H9 (cell line): ENCODE measurements around the gene DNAJC5. TPM values are rescaled to one million over a fixed set of nuclear protein-coding genes. Genes with fewer than 3 reads are reported as not detected.

ENCODE experiments used
- DNase-seq: peaks from one replicate; pipeline ENCODE4 v3.0.0-alpha.2; 2017
- H2AFZ ChIP-seq: one replicate; pipeline ENCODE4 v1.6.1; 2013; ENCODE audit warnings: mild to moderate bottlenecking, low read length, control low read depth, moderate library complexity
- H2AK5ac ChIP-seq: 2 replicates; pipeline ENCODE4 v1.6.1; 2013; ENCODE audit warnings: low read length, control low read depth, mixed read lengths; ENCODE audit not compliant: insufficient read length
- H2BK120ac ChIP-seq: one replicate; pipeline ENCODE4 v1.6.1; 2013; ENCODE audit warnings: low read depth, mild to moderate bottlenecking, low read length, control low read depth, inconsistent platforms; ENCODE audit not compliant: poor library complexity, severe bottlenecking
- H2BK12ac ChIP-seq: 2 replicates; pipeline ENCODE4 v1.6.1; 2013; ENCODE audit warnings: low read length, control low read depth, mixed read lengths, low read depth; ENCODE audit not compliant: insufficient read length
- H2BK15ac ChIP-seq: 2 replicates; pipeline ENCODE4 v1.6.1; 2013; ENCODE audit warnings: low read depth, low read length, control low read depth
- H2BK20ac ChIP-seq: one replicate; pipeline ENCODE4 v1.6.1; 2013; ENCODE audit warnings: low read depth, mild to moderate bottlenecking, low read length, control low read depth, inconsistent platforms; ENCODE audit not compliant: poor library complexity, severe bottlenecking
- H2BK5ac ChIP-seq: 2 replicates; pipeline ENCODE4 v1.6.1; 2013; ENCODE audit warnings: low read length, control low read depth, mixed read lengths; ENCODE audit not compliant: insufficient read length
- H3K14ac ChIP-seq: 2 replicates; pipeline ENCODE4 v1.6.1; 2013; ENCODE audit warnings: low read length, control low read depth; ENCODE audit not compliant: insufficient read depth
- H3K18ac ChIP-seq: 2 replicates; pipeline ENCODE4 v1.6.1; 2013; ENCODE audit warnings: low read depth, mild to moderate bottlenecking, mixed read lengths, low read length, control low read depth; ENCODE audit not compliant: insufficient read length
- H3K23ac ChIP-seq: 2 replicates; pipeline ENCODE4 v1.6.1; 2013; ENCODE audit warnings: low read length, control low read depth, mixed read lengths, low read depth; ENCODE audit not compliant: insufficient read length
- H3K23me2 ChIP-seq: 2 replicates; pipeline ENCODE4 v1.6.1; 2013; ENCODE audit warnings: low read depth, mild to moderate bottlenecking, mixed read lengths, low read length, control low read depth; ENCODE audit not compliant: insufficient read length, poor library complexity, severe bottlenecking
- H3K27ac ChIP-seq: 2 replicates; pipeline ENCODE4 v1.5.1; 2013; ENCODE audit warnings: low read length, control low read depth, mixed read lengths, low read depth; ENCODE audit not compliant: insufficient read length
- H3K27me3 ChIP-seq: 2 replicates; pipeline ENCODE4 v1.6.1; 2013; ENCODE audit warnings: low read length, control low read depth, inconsistent platforms; ENCODE audit not compliant: insufficient read depth
- H3K4ac ChIP-seq: 2 replicates; pipeline ENCODE4 v1.6.1; 2013; ENCODE audit warnings: low read depth, mild to moderate bottlenecking, control low read depth, inconsistent platforms, low read length, moderate library complexity
- H3K4me1 ChIP-seq: 2 replicates; pipeline ENCODE4 v1.6.1; 2013; ENCODE audit warnings: low read length, control low read depth, inconsistent platforms; ENCODE audit not compliant: insufficient read depth
- H3K4me2 ChIP-seq: 2 replicates; pipeline ENCODE4 v1.6.1; 2013; ENCODE audit warnings: low read length, control low read depth, mixed read lengths; ENCODE audit not compliant: insufficient read length, insufficient read depth
- H3K56ac ChIP-seq: 2 replicates; pipeline ENCODE4 v1.6.1; 2013; ENCODE audit warnings: low read depth, mild to moderate bottlenecking, mixed read lengths, low read length, control low read depth; ENCODE audit not compliant: insufficient read length
- H3K79me1 ChIP-seq: 2 replicates; pipeline ENCODE4 v1.6.1; 2013; ENCODE audit warnings: low read depth, mild to moderate bottlenecking, moderate library complexity, low read length, control low read depth, inconsistent platforms; ENCODE audit not compliant: insufficient read depth, poor library complexity, severe bottlenecking
- H3K79me2 ChIP-seq: 2 replicates; pipeline ENCODE4 v1.6.1; 2013; ENCODE audit warnings: low read length, control low read depth, inconsistent platforms; ENCODE audit not compliant: insufficient read depth
- H3K9ac ChIP-seq: 2 replicates; pipeline ENCODE4 v1.6.1; 2013; ENCODE audit warnings: low read length, control low read depth, mixed read lengths; ENCODE audit not compliant: insufficient read length; ENCODE audit errors: extremely low read depth
- H3K9me3 ChIP-seq: one replicate; pipeline ENCODE4 v1.6.1; 2013; ENCODE audit warnings: low read depth, low read length, inconsistent platforms; ENCODE audit not compliant: control insufficient read depth
- H3T11ph ChIP-seq: one replicate; pipeline ENCODE4 v1.6.1; 2013; ENCODE audit warnings: mild to moderate bottlenecking, low read length, control low read depth, inconsistent platforms
- H4K20me1 ChIP-seq: one replicate; pipeline ENCODE4 v1.6.1; 2013; ENCODE audit not compliant: control insufficient read depth, insufficient read length, insufficient read depth
- H4K5ac ChIP-seq: 2 replicates; pipeline ENCODE4 v1.6.1; 2013; ENCODE audit warnings: low read depth, mild to moderate bottlenecking, mixed read lengths, low read length, control low read depth; ENCODE audit not compliant: insufficient read length
- H4K8ac ChIP-seq: replicated peaks from 2 replicates; pipeline ENCODE4 v1.6.1; 2013; ENCODE audit warnings: low read length, control low read depth, mixed read lengths, low read depth; ENCODE audit not compliant: insufficient read length
- H4K91ac ChIP-seq: 2 replicates; pipeline ENCODE4 v1.6.1; 2013; ENCODE audit warnings: low read depth, mild to moderate bottlenecking, moderate library complexity, mixed read lengths, low read length, control low read depth; ENCODE audit not compliant: insufficient read length
- H3K27ac Mint-ChIP-seq, 3 experiments: 2 replicates in 2 of 3; 3 replicates in 1 of 3; pipeline ENCODE4 v1.8.0; 2020 to 2021; ENCODE audit warnings: mixed read lengths in 3 of 3, mild to moderate bottlenecking in 1 of 3, moderate library complexity in 1 of 3
- H3K27me3 Mint-ChIP-seq: 2 replicates; pipeline ENCODE4 v1.8.0; 2021; ENCODE audit warnings: low read depth, mild to moderate bottlenecking, moderate library complexity, mixed read lengths
- H3K36me3 Mint-ChIP-seq, 3 experiments: 2 replicates in 2 of 3; 3 replicates in 1 of 3; pipeline ENCODE4 v1.8.0; 2020 to 2021; ENCODE audit warnings: low read depth in 3 of 3, mixed read lengths in 3 of 3; ENCODE audit not compliant: insufficient read depth in 1 of 3
- H3K4me1 Mint-ChIP-seq, 2 experiments: 2 replicates each; pipeline ENCODE4 v1.8.0; 2020; ENCODE audit warnings: mixed read lengths in 2 of 2
- H3K4me3 Mint-ChIP-seq, 2 experiments: 2 replicates in 1 of 2; 3 replicates in 1 of 2; pipeline ENCODE4 v1.8.0; 2020 to 2021; ENCODE audit warnings: mild to moderate bottlenecking in 2 of 2, mixed read lengths in 2 of 2, moderate library complexity in 1 of 2
- H3K9me3 Mint-ChIP-seq, 2 experiments: 2 replicates in 1 of 2; 3 replicates in 1 of 2; pipeline ENCODE4 v1.8.0; 2020; ENCODE audit warnings: mild to moderate bottlenecking in 2 of 2, mixed read lengths in 2 of 2, moderate library complexity in 1 of 2
- WGBS: extraction: QIAGEN DNeasy Blood & Tissue Kit; methylation state at CpG from one replicate; pipeline ENCODE4 v1.1.7; 2013; ENCODE audit warnings: missing lambda C conversion rate, low lambda C conversion rate, mixed read lengths; ENCODE audit not compliant: insufficient read length; ENCODE audit errors: extremely low coverage; 5-methylcytosine and 5-hydroxymethylcytosine counted together
- total RNA-seq: library from RNA; stranded (reverse); gene quantifications from 2 replicates; pipeline ENCODE4 v1.2.1, GENCODE V29; 2021
- TF ChIP-seq, protein P1 (sequence below): fragments of 200-600 bp; sonication (generic); conservative IDR thresholded peaks from 3 replicates; pipeline ENCODE4 v1.8.0; 2021; ENCODE audit warnings: antibody characterized with exemption, mild to moderate bottlenecking

The DNAJC5 gene
- total RNA-seq, 1 experiment from 2014 or later = 43.0 TPM

DNA sequence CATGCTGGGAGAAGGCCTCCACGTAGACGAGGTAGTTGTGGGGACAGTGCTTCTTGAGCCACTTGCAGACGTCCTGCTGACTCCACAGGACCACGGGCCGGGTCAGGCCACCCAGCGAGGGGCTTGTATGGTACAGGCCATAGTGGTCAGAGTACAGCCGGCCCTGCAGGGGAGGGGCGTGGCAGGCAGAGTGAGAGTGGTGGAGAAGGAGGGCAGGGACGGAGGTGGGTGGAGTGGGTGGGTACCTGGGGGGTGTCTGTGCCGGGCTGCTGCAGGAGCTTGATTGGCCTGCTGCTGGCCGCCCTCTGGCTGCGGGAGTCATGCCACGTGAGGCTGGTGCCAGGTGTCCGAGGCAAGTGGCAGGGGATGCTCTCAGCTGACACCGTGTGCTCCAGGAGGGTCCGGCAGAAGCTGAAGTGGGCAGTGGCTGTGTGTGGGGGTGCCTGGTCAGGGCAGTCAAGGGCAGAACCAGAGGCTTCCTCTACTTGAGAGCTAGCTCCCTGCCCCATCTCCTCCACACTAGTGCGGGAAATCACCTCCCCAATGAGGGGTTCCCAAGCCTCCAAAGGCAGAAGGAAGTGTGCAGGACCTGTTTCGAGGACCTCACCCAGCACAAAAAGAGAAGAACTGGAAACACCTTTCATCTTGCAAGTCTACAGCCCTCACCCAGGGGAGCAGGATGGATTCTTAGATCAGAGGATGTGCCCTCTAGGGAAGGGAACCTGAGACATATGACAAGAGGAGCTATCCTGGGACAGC is 82.2 kb downstream of the DNAJC5 start:
- H3K27ac ChIP-seq = no peak overlapping the region
- H2BK5ac ChIP-seq = no peak overlapping the region
- TF ChIP-seq, protein P1, sequence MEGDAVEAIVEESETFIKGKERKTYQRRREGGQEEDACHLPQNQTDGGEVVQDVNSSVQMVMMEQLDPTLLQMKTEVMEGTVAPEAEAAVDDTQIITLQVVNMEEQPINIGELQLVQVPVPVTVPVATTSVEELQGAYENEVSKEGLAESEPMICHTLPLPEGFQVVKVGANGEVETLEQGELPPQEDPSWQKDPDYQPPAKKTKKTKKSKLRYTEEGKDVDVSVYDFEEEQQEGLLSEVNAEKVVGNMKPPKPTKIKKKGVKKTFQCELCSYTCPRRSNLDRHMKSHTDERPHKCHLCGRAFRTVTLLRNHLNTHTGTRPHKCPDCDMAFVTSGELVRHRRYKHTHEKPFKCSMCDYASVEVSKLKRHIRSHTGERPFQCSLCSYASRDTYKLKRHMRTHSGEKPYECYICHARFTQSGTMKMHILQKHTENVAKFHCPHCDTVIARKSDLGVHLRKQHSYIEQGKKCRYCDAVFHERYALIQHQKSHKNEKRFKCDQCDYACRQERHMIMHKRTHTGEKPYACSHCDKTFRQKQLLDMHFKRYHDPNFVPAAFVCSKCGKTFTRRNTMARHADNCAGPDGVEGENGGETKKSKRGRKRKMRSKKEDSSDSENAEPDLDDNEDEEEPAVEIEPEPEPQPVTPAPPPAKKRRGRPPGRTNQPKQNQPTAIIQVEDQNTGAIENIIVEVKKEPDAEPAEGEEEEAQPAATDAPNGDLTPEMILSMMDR = no peak
- no peak overlapping the region for H2BK120ac ChIP-seq
- H4K91ac ChIP-seq = no peak overlapping the region
- no peaks in the 10 kb centered on the region for H4K20me1 ChIP-seq
- Mint-ChIP-seq H3K27me3 (peaks cover 5% of the 10 kb centered on the region; the same call in 1 of the 2 replicates), H3K27ac (no peak overlapping the region), H3K36me3 (peaks cover 1 to 6% (median 3%) of the 10 kb centered on the region in 3 experiments; a peak in 2 of 7 replicates), H3K4me3 (peak overlapping the region; percentile 25 to 57; a peak in 3 of 5 replicates), H3K9me3 (no peaks in the 10 kb centered on the region), H3K4me1 (peaks cover 31 to 34% of the 10 kb centered on the region in 2 experiments)
- H2BK12ac ChIP-seq = no peak overlapping the region
- H3K23ac ChIP-seq = no peak overlapping the region
- H3T11ph ChIP-seq = no peak overlapping the region
- no peak overlapping the region for H2AK5ac ChIP-seq
- H2BK15ac ChIP-seq = no peak overlapping the region
- H3K4me2 ChIP-seq = no peak overlapping the region
- no peak overlapping the region; the same call in 1 of the 2 replicates for H3K14ac ChIP-seq
- no peaks in the 10 kb centered on the region for H3K9me3 ChIP-seq
- H3K9ac ChIP-seq = no peak overlapping the region
- no peak for DNase-seq
- WGBS = no CpG with 5 or more reads among the region's 18 CpGs
- peaks cover 4% of the 10 kb centered on the region; the same call in 1 of the 2 replicates for H3K79me2 ChIP-seq
- no peak overlapping the region for H3K18ac ChIP-seq
- no peak overlapping the region for H4K5ac ChIP-seq
- H2AFZ ChIP-seq = no peak overlapping the region
- no peak overlapping the region for H4K8ac ChIP-seq
- H3K79me1 ChIP-seq = peaks cover 1% of the 10 kb centered on the region
- no peak overlapping the region for H3K4ac ChIP-seq
- H2BK20ac ChIP-seq = no peak overlapping the region
- 0 out of 2 replicates have a peak, but pooled peaks cover 3% of the 10 kb centered on the region for H3K4me1 ChIP-seq
- H3K27me3 ChIP-seq = no peaks in the 10 kb centered on the region
- no peak overlapping the region for H3K56ac ChIP-seq
- H3K23me2 ChIP-seq = peaks cover 13% of the 10 kb centered on the region
